IMR-90 (cell line): Measurements from ENCODE around the gene PODXL. TPM values are rescaled to one million over a fixed set of nuclear protein-coding genes. Genes with fewer than 3 reads are reported as not detected.

Source experiments
- ATAC-seq: fragments of 200-7000 bp; cut with Tn5 transposase; 2 replicates; pipeline ENCODE4 v1.9.1; 2020; ENCODE audit warnings: low read depth, mild to moderate bottlenecking, moderate library complexity
- BruUV-seq: library from RNA; stranded (reverse); fragments of 400-500 nt; replicated peaks from 2 replicates; lab custom pipeline; 2021; lab: Mats Ljungman, UMichigan
- CTCF ChIA-PET: fragments of 300-600 bp; formaldehyde crosslinking; extraction: SDS; loops from one replicate; lab custom pipeline; 2021; ENCODE audit warnings: antibody characterized with exemption; lab: Yijun Ruan, JAX
- POLR2A ChIA-PET: fragments of 300-600 bp; sonication (Branson Sonifier 250); formaldehyde crosslinking; loops from one replicate; lab custom pipeline; 2022; ENCODE audit warnings: antibody characterized with exemption; ENCODE audit not compliant: unreplicated experiment; lab: Charles Lee
- DNase-seq: peaks from one replicate; pipeline ENCODE4 v3.0.0; 2013
- H2AFZ ChIP-seq: replicated peaks from 2 replicates; pipeline ENCODE3; 2013; ENCODE audit warnings: low read length, mild to moderate bottlenecking; ENCODE audit not compliant: poor library complexity
- H2AK5ac ChIP-seq: 2 replicates; pipeline ENCODE4 v1.6.1; 2013; ENCODE audit warnings: low read depth, low read length, inconsistent platforms
- H2AK9ac ChIP-seq: replicated peaks from 2 replicates; pipeline ENCODE3; 2013; ENCODE audit warnings: mild to moderate bottlenecking, low read depth, low read length, moderate library complexity; ENCODE audit not compliant: poor library complexity
- H2BK120ac ChIP-seq: 2 replicates; pipeline ENCODE4 v1.6.1; 2013; ENCODE audit warnings: low read depth, low read length, inconsistent platforms
- H2BK15ac ChIP-seq: 3 replicates; pipeline ENCODE4 v1.6.1; 2013; ENCODE audit warnings: low read depth, low read length, inconsistent platforms
- H2BK20ac ChIP-seq: 2 replicates; pipeline ENCODE4 v1.6.1; 2013; ENCODE audit warnings: low read depth, mild to moderate bottlenecking, inconsistent platforms, low read length, moderate library complexity
- H2BK5ac ChIP-seq: 2 replicates; pipeline ENCODE4 v1.6.1; 2013; ENCODE audit warnings: mild to moderate bottlenecking, low read depth, low read length, inconsistent platforms; ENCODE audit not compliant: poor library complexity, severe bottlenecking
- H3K14ac ChIP-seq: replicated peaks from 2 replicates; pipeline ENCODE4 v1.6.1; 2013; ENCODE audit warnings: low read depth, low read length, inconsistent platforms
- H3K18ac ChIP-seq: 2 replicates; pipeline ENCODE4 v1.6.1; 2013; ENCODE audit warnings: low read depth, low read length, control low read depth
- H3K23ac ChIP-seq: 2 replicates; pipeline ENCODE4 v1.6.1; 2013; ENCODE audit warnings: low read depth, low read length, inconsistent platforms
- H3K27ac ChIP-seq: 2 replicates; pipeline ENCODE4 v1.5.1; 2013; ENCODE audit warnings: mild to moderate bottlenecking, control low read depth, low read length; ENCODE audit not compliant: insufficient read depth
- H3K27me3 ChIP-seq: 2 replicates; pipeline ENCODE4 v1.6.1; 2013; ENCODE audit warnings: low read length; ENCODE audit not compliant: control insufficient read depth, insufficient read depth
- H3K36me3 ChIP-seq: 2 replicates; pipeline ENCODE4 v1.6.1; 2013; ENCODE audit warnings: low read length, mixed read lengths; ENCODE audit not compliant: control insufficient read depth, insufficient read depth
- H3K4ac ChIP-seq: 2 replicates; pipeline ENCODE4 v1.6.1; 2013; ENCODE audit warnings: low read depth, low read length, inconsistent platforms
- H3K4me1 ChIP-seq: 2 replicates; pipeline ENCODE4 v1.6.1; 2013; ENCODE audit warnings: low read length, mixed read lengths; ENCODE audit not compliant: control insufficient read depth, insufficient read depth
- H3K4me2 ChIP-seq: 2 replicates; pipeline ENCODE4 v1.6.1; 2013; ENCODE audit warnings: low read depth, mild to moderate bottlenecking, control low read depth, low read length, moderate library complexity
- H3K4me3 ChIP-seq: 2 replicates; pipeline ENCODE4 v1.5.1; 2013; ENCODE audit warnings: low read depth, mild to moderate bottlenecking, control low read depth, low read length, moderate library complexity; ENCODE audit not compliant: insufficient read depth
- H3K56ac ChIP-seq: 2 replicates; pipeline ENCODE4 v1.6.1; 2013; ENCODE audit warnings: low read length, inconsistent platforms; ENCODE audit not compliant: insufficient read depth; ENCODE audit errors: extremely low read depth
- H3K79me1 ChIP-seq, 2 experiments: 2 replicates each; pipeline ENCODE4 v1.6.1; 2013; ENCODE audit warnings: low read length in 2 of 2, inconsistent platforms in 1 of 2, low read depth in 1 of 2
- H3K9ac ChIP-seq: 2 replicates; pipeline ENCODE4 v1.6.1; 2013; ENCODE audit warnings: low read depth, low read length, control low read depth
- H3K9me1 ChIP-seq: 2 replicates; pipeline ENCODE4 v1.6.1; 2013; ENCODE audit warnings: low read length, inconsistent platforms; ENCODE audit not compliant: insufficient read depth
- H3K9me3 ChIP-seq: 2 replicates; pipeline ENCODE4 v1.6.1; 2013; ENCODE audit warnings: low read length; ENCODE audit not compliant: control insufficient read depth, insufficient read depth
- H4K20me1 ChIP-seq: 2 replicates; pipeline ENCODE4 v1.6.1; 2013; ENCODE audit warnings: low read length, inconsistent platforms; ENCODE audit not compliant: insufficient read depth
- H4K5ac ChIP-seq: 2 replicates; pipeline ENCODE4 v1.6.1; 2013; ENCODE audit warnings: mild to moderate bottlenecking, low read depth, low read length, control low read depth
- H4K8ac ChIP-seq, 2 experiments: 2 replicates each; pipeline ENCODE4 v1.6.1; 2013; ENCODE audit warnings: low read depth in 2 of 2, low read length in 2 of 2, control low read depth in 1 of 2, inconsistent platforms in 1 of 2
- H4K91ac ChIP-seq: 2 replicates; pipeline ENCODE4 v1.6.1; 2013; ENCODE audit warnings: low read depth, low read length, inconsistent platforms; ENCODE audit not compliant: insufficient read depth
- MAFK ChIP-seq: IDR thresholded peaks from 2 replicates; pipeline ENCODE4 v1.6.1; 2012; ENCODE audit warnings: low read depth, low read length, improper control_type of control experiment
- WGBS, 2 experiments: methylation state at CpG; one replicate each; pipeline versions ENCODE4 v1.1.5 to v1.1.7; 2013; ENCODE audit warnings: missing lambda C conversion rate in 2 of 2; ENCODE audit not compliant: insufficient read length in 1 of 2; ENCODE audit errors: extremely low coverage in 2 of 2; 5-methylcytosine and 5-hydroxymethylcytosine counted together
- dilution Hi-C: fragments of 300-500 bp; cut with HindIII; formaldehyde crosslinking; loops from one replicate; pipeline ENCODE4 v1.14.3; 2018; ENCODE audit warnings: low sequenced_read_pairs; ENCODE audit not compliant: unreplicated experiment
- in situ Hi-C: fragments of 300-500 bp; cut with MboI; formaldehyde crosslinking; loops from 3 replicates; pipeline ENCODE4 v1.14.3; 2019; ENCODE audit warnings: low sequenced_read_pairs, inconsistent platforms, mixed read lengths
- intact Hi-C: fragments of 100-400 bp; cut with micrococcal nuclease; formaldehyde crosslinking; loops from 2 replicates; pipeline ENCODE4 v1.10.0; 2022
- polyA plus RNA-seq, 3 experiments: library from polyadenylated mRNA; depleted of rRNA; stranded (reverse); fragments of >200 nt; gene quantifications; 2 replicates each; pipeline ENCODE4 v1.2.3, GENCODE V29; 2012; ENCODE audit warnings: low replicate concordance in 1 of 3
- total RNA-seq: library from RNA; depleted of rRNA; stranded (reverse); fragments of >200 nt; gene quantifications from 2 replicates; pipeline ENCODE4 v1.2.3, GENCODE V29; 2012
- TF ChIP-seq, protein P1 (sequence below): fragments of 150-350 bp; IDR thresholded peaks from 2 replicates; pipeline ENCODE4 v1.6.1; 2017; ENCODE audit warnings: mild to moderate bottlenecking, antibody characterized with exemption, low read length, low read depth

The PODXL gene
- total and polyA plus RNA-seq, 2 of the 4 experiments (the other 2 are of a cell fraction), result 1.3 to 3.8 TPM

DNA sequence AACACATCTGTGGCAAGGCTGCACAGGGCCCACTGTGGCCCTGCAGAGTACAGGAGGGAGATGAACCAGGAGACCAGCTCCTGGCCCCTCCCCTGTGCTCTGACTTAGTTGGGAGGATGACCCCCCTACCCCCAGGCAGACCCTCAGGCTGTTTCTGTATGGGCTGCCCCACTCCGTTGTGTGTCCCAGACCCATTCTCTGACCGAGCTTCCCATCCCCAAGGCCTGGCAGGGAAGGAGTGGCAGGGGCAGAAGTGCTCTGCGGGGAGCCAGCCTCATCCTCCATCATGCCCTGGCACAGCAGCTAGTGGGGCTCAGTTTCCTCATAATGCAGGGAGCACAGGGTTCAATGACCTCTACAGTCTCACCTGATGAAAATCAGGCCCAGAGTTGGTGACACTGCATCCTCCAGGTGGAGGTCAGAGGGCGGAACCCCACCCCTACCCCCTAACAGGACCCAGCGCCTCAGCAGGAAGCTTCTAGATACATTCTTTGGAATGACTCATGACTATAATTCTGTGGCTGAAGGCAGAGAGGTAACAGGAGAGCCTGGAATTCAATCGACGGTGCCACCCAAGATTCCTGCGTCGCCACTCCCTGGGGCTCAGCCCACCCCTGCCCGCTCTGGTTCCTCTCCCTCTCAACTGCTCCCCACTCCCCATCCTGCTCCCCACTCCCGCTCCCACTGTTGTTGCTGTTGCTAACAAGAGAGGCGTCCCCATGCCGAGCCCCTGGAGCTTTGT lies 18.2 kb downstream of the PODXL start (continued):
- TF ChIP-seq, protein P1, sequence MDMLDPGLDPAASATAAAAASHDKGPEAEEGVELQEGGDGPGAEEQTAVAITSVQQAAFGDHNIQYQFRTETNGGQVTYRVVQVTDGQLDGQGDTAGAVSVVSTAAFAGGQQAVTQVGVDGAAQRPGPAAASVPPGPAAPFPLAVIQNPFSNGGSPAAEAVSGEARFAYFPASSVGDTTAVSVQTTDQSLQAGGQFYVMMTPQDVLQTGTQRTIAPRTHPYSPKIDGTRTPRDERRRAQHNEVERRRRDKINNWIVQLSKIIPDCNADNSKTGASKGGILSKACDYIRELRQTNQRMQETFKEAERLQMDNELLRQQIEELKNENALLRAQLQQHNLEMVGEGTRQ, result no peak

GRCh38 chr7:131537571-131537978 lies 18.9 kb downstream of the PODXL start:
- CTCF ChIA-PET, result no interaction called here
- H2AK5ac ChIP-seq, result peak overlapping the region; percentile 81; the same call in 1 of the 2 replicates
- peaks cover 15% of the 10 kb centered on the region for H3K9me1 ChIP-seq
- 0 out of 2 replicates have a peak overlapping the region, but pooled peaks have one; percentile 1 for H3K4ac ChIP-seq
- dilution Hi-C loops, result no loop called here
- no peak overlapping the region for H2AFZ ChIP-seq
- no peak overlapping the region for H4K5ac ChIP-seq
- no peaks in the 10 kb centered on the region for H3K36me3 ChIP-seq
- no peak overlapping the region for H3K4me2 ChIP-seq
- H2BK15ac ChIP-seq, result no peak overlapping the region
- H2AK9ac ChIP-seq, result no peak overlapping the region
- intact Hi-C loops, result no loop called here
- no peak overlapping the region for H3K4me3 ChIP-seq
- POLR2A ChIA-PET, result no interaction called here
- no peak overlapping the region for H4K91ac ChIP-seq
- peaks cover 9% of the 10 kb centered on the region for H3K4me1 ChIP-seq
- H3K23ac ChIP-seq, result no peak overlapping the region
- no peak overlapping the region for H3K18ac ChIP-seq
- H3K79me1 ChIP-seq, result peaks cover 5 to 21% of the 10 kb centered on the region in 2 experiments; a peak in 3 of 4 replicates
- no TSS peak for BruUV-seq
- peak overlapping the region; percentile 33; the same call in 1 of the 2 replicates for H2BK120ac ChIP-seq
- H3K56ac ChIP-seq, result no peak overlapping the region
- ATAC-seq (no peak), DNase-seq (no peak)
- H3K27me3 ChIP-seq, result peaks cover 3% of the 10 kb centered on the region; the same call in 1 of the 2 replicates
- in situ Hi-C loops, result no loop called here
- no peak for TF ChIP-seq MAFK
- H3K27ac ChIP-seq, result no peak overlapping the region
- H3K14ac ChIP-seq, result no peak overlapping the region
- 95% methylated on average over 4 of the region's 12 CpGs; no CpG with 5 or more reads in 1 of the 2 experiments for WGBS, 2 experiments
- no peaks in the 10 kb centered on the region for H4K20me1 ChIP-seq
- peak overlapping the region; percentile 60; the same call in 1 of the 2 replicates for H2BK20ac ChIP-seq
- no peak overlapping the region for H4K8ac ChIP-seq
- H3K9me3 ChIP-seq, result no peaks in the 10 kb centered on the region
- no peak overlapping the region for H2BK5ac ChIP-seq
- H3K9ac ChIP-seq, result no peak overlapping the region
